Esophagus muscularis mucosa (tissue), 4 donors: ENCODE data around the gene ADH7. TPM values are rescaled to one million over a fixed set of nuclear protein-coding genes. Genes with fewer than 3 reads are reported as not detected.
"Not testable (repeated sequence)": the region's sequence is repeated elsewhere in the genome, so short reads cannot be mapped to it uniquely, and the experiment has no call there.

Experiments
- DNase-seq: peaks from one replicate; pipeline ENCODE4 v3.0.0-alpha.2; 2017; ENCODE audit errors: extremely low spot score
- H3K27ac ChIP-seq, 4 donors: fragments of 200-600 bp; sonication (generic); replicated peaks in 1 of 4; 1 replicate in 3 of 4; 2 replicates in 1 of 4; pipeline ENCODE4 v1.5.1; 2016 to 2019; ENCODE audit warnings: mild to moderate bottlenecking in 1 of 4
- H3K27me3 ChIP-seq, 4 donors: fragments of 200-600 bp; sonication (generic); one replicate each; pipeline versions ENCODE4 v1.5.1 to v1.6.0; 2016 to 2019
- H3K36me3 ChIP-seq, 4 donors: fragments of 200-600 bp; sonication (generic); one replicate each; pipeline ENCODE4 v1.5.1; 2016 to 2019
- H3K4me1 ChIP-seq, 4 donors: fragments of 200-600 bp; sonication (generic); one replicate each; pipeline ENCODE4 v1.5.1; 2016 to 2019
- H3K4me3 ChIP-seq, 4 donors: fragments of 200-600 bp; sonication (generic); 1 replicate in 2 of 4; 2 replicates in 2 of 4; pipeline ENCODE4 v1.5.1; 2016 to 2019; ENCODE audit warnings: mild to moderate bottlenecking in 4 of 4, moderate library complexity in 1 of 4
- H3K9me3 ChIP-seq, 4 donors: fragments of 200-600 bp; sonication (generic); 1 replicate in 3 of 4; 2 replicates in 1 of 4; pipeline ENCODE4 v1.5.1; 2016 to 2019
- EP300 ChIP-seq: sonication (generic); formaldehyde crosslinking; IDR thresholded peaks from one replicate; pipeline ENCODE4 v1.6.1; 2017; ENCODE audit warnings: antibody characterized with exemption
- POLR2A ChIP-seq: fragments of 450-650 bp; IDR thresholded peaks from one replicate; pipeline ENCODE4 v1.6.1; 2017; ENCODE audit warnings: antibody characterized with exemption, moderate library complexity, mild to moderate bottlenecking, low read depth
- POLR2AphosphoS5 ChIP-seq, 2 donors: sonication (generic); formaldehyde crosslinking; IDR thresholded peaks; one replicate each; pipeline ENCODE4 v1.6.1; 2017; ENCODE audit warnings: antibody characterized with exemption in 2 of 2
- WGBS: methylation state at CpG from one replicate; pipeline ENCODE4 v1.1.5; 2018; 5-methylcytosine and 5-hydroxymethylcytosine counted together
- intact Hi-C: fragments of 100-400 bp; cut with DNase I; formaldehyde crosslinking; loops from one replicate; pipeline ENCODE4 v1.15.1; 2023
- total RNA-seq, 4 donors: library from RNA; depleted of rRNA; stranded (reverse); fragments of >200 nt; gene quantifications; one replicate each; pipeline versions ENCODE4 v1.1.0 to v1.2.1, GENCODE V29; 2016
- TF ChIP-seq, protein P1 (sequence below), 3 experiments: fragments of 200-600 bp in 2 of 3; fragments of 450-650 bp in 1 of 3; sonication (generic) in 2 of 3; IDR thresholded peaks; one replicate each; pipeline ENCODE4 v1.5.1; 2017 to 2019; ENCODE audit warnings: antibody characterized with exemption in 3 of 3, mild to moderate bottlenecking in 2 of 3, moderate library complexity in 1 of 3

ADH7 gene
- total RNA-seq, 4 donors from 2014 or later, result not detected

DNA sequence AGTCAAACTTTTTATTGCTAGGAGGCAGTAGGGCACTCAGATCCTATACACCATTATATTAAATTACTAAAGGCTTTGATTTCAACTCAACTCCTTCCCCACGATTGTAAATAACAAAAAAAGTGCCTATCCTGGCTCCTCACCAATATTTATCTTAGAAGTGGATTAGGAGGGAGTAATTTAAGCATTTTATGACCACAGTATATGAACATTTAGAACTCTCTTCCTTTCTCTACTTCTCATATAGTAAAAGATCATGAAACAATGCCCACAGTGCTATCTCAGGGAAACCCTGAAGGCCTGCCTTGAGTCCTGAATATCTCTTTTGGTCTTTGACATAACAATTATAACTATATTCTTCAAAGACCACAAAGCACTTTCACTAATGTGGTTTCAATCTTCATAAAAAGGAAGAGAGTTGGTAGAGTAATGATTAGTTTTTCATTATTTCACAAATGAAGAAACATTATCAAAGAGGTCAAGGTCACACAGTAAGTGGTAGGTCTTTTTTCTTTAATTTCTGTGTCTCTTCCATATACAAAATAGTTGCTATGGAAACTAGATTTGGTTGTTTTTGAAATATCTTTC, 53.5 kb downstream of the ADH7 start:
- TF ChIP-seq POLR2AphosphoS5 (IDR thresholded peaks at IDR 0.05) (no peak), POLR2A (no peak), EP300 (no peak)
- TF ChIP-seq, protein P1, sequence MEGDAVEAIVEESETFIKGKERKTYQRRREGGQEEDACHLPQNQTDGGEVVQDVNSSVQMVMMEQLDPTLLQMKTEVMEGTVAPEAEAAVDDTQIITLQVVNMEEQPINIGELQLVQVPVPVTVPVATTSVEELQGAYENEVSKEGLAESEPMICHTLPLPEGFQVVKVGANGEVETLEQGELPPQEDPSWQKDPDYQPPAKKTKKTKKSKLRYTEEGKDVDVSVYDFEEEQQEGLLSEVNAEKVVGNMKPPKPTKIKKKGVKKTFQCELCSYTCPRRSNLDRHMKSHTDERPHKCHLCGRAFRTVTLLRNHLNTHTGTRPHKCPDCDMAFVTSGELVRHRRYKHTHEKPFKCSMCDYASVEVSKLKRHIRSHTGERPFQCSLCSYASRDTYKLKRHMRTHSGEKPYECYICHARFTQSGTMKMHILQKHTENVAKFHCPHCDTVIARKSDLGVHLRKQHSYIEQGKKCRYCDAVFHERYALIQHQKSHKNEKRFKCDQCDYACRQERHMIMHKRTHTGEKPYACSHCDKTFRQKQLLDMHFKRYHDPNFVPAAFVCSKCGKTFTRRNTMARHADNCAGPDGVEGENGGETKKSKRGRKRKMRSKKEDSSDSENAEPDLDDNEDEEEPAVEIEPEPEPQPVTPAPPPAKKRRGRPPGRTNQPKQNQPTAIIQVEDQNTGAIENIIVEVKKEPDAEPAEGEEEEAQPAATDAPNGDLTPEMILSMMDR (IDR thresholded peaks at IDR 0.05), result no peak
- 35% methylated on average over 1 of the region's 1 CpG for WGBS
- Histone ChIP-seq H3K36me3 (no peaks in the 10 kb centered on the region), H3K9me3 (no peaks in the 10 kb centered on the region), H3K27ac (peak overlapping the region; percentile 29 to 85 (median 80)), H3K4me3 (no peak overlapping the region), H3K4me1 (peaks cover 0 to 43% (median 32%) of the 10 kb centered on the region in 4 donors), H3K27me3 (no peaks in the 10 kb centered on the region)
- DNase-seq, result no peak
- intact Hi-C loops, result loop anchor here (5.0 kb wide), 1 partner anchor 54 kb away; no protein-coding TSS in a partner anchor

DNA sequence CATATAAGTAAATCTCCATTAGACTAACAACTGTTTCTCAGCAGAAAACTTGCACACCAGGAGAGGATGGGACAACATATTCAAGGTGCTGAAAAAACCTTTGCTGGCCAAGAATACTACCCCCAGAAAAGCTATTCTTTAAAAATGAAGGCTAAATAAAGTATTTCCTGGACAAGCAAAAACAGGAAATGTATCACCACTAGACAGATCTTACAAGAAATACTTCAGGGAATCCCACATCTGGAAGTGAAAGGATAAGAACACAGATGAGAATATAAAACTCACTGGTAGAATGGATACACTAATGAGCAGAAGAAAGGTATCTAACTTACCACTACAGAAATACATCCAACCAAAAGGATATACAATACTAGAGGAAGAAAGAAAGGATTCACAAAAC, 55.6 kb downstream of the ADH7 start:
- no peaks in the 10 kb centered on the region for H3K36me3 ChIP-seq
- TF ChIP-seq POLR2AphosphoS5 (IDR thresholded peaks at IDR 0.05), result no peak
- no peak for TF ChIP-seq POLR2A
- TF ChIP-seq, protein P1 (IDR thresholded peaks at IDR 0.05), result no peak
- no peak for TF ChIP-seq EP300
- no peak for DNase-seq
- H3K27ac ChIP-seq, result no peak overlapping the region
- H3K9me3 ChIP-seq, result no peaks in the 10 kb centered on the region
- H3K4me1 ChIP-seq, result peaks cover 0 to 35% (median 28%) of the 10 kb centered on the region in 4 donors
- H3K4me3 ChIP-seq, result no peak overlapping the region
- intact Hi-C loops, result no loop called here
- no peaks in the 10 kb centered on the region for H3K27me3 ChIP-seq

DNA sequence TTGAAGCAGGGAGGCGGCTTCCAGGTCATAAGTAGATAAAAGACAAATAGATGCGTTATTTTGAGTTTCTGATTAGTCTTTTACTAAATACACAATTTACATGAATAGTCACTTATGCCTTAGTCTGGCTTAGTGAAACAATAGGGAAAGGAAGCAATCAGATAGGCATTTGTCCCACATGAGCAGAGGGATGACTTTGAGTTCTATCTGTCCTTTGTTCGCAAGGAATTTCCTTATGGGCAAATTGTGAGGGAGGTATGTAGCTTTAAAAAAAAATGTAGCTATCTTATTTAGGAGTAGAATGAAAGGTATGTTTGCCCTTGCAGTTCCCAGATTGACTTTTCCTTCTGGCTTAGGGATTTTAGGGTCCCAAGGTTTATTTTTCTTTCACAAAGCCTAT, 56.3 kb downstream of the ADH7 start:
- no peak for DNase-seq
- TF ChIP-seq POLR2AphosphoS5 (IDR thresholded peaks at IDR 0.05) (no peak), POLR2A (no peak), EP300 (no peak)
- TF ChIP-seq, protein P1 (IDR thresholded peaks at IDR 0.05), result no peak
- no peaks in the 10 kb centered on the region for H3K36me3 ChIP-seq
- peaks cover 0 to 33% (median 22%) of the 10 kb centered on the region in 4 donors for H3K4me1 ChIP-seq
- 96% methylated on average over 3 of the region's 3 CpGs for WGBS
- H3K9me3 ChIP-seq, result no peaks in the 10 kb centered on the region
- no peaks in the 10 kb centered on the region for H3K27me3 ChIP-seq
- intact Hi-C loops, result no loop called here
- no peak overlapping the region for H3K4me3 ChIP-seq
- no peak overlapping the region for H3K27ac ChIP-seq

DNA sequence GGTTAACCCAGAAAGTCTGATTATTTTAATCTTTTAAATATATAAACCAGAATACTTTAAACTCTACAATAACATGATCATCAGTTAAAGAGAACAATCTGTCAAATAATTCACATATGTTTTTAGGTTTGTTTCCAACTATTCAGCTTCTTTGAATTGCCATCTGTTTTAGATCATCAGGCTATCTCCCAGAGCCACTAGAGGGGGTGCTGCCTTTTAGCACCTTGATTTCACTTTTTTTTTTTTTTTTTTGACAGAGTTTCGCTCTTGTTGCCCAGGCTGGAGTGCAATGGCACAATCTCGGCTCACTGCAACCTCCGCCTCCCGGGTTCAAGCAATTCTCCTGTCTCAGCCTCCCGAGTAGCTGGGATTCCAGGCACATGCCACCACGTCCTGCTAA, 57.8 kb downstream of the ADH7 start:
- intact Hi-C loops, DNase-seq, H3K27me3 ChIP-seq, H3K4me3 ChIP-seq, H3K9me3 ChIP-seq, H3K36me3 ChIP-seq, H3K27ac ChIP-seq: not testable (repeated sequence)
- TF ChIP-seq, protein P1 (IDR thresholded peaks at IDR 0.05), result peak in 1 of 3 experiments; percentile 30
- peaks cover 0 to 18% (median 7%) of the 10 kb centered on the region in 4 donors for H3K4me1 ChIP-seq
- WGBS, result 74% methylated on average over 6 of the region's 6 CpGs

DNA sequence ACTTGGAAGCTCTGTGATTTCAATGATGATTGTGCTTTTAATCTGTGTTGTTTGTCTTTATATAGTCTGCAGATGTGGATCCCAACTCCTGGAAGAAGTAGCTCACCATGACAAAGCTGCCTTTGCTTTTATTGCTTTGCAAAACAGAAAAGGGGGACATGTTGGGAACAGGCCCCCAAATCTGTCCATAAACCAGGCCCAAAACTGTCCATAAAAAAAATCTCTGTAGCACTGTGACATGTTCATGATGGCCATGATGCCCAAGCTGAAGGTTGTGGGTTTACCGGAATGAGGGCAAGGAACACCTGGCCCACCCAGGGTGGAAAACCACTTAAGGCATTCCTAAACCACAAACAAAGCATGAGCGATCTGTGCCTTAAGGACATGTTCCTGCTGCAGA, 62.7 kb downstream of the ADH7 start:
- H3K27ac ChIP-seq, H3K4me1 ChIP-seq, H3K4me3 ChIP-seq, H3K27me3 ChIP-seq, DNase-seq, H3K36me3 ChIP-seq, intact Hi-C loops: not testable (repeated sequence)
- 80% methylated on average over 2 of the region's 2 CpGs for WGBS
- H3K9me3 ChIP-seq, result peaks cover 0 to 11% (median 7%) of the 10 kb centered on the region in 4 donors

DNA sequence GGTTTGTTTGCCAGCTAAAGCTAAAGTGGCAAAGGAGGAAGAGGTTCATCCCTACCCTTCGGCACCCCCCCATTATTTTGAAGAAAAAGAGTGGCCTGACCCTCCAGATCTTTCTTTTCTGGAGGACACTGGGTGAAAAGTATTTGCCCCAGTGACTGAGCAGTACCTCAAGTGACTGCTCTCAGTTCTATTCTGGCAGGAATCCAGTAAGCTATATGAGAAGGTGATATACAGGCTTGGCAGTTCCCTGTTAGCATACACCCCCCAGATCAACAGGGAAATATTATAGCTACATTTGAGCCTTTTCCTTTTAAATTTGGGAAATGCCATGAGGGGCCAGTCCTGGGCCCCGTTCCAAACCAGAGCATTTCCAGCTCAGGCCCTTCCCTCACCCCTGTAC, 67.3 kb downstream of the ADH7 start:
- H3K4me1 ChIP-seq, intact Hi-C loops, H3K27me3 ChIP-seq, H3K36me3 ChIP-seq, H3K9me3 ChIP-seq, H3K27ac ChIP-seq, DNase-seq, H3K4me3 ChIP-seq: not testable (repeated sequence)
- 71% methylated on average over 2 of the region's 2 CpGs for WGBS
